Measurements from ENCODE around the gene IL17RE. TPM values are rescaled to one million over a fixed set of nuclear protein-coding genes. Genes with fewer than 3 reads are reported as not detected.

IL17RE gene, protein sequence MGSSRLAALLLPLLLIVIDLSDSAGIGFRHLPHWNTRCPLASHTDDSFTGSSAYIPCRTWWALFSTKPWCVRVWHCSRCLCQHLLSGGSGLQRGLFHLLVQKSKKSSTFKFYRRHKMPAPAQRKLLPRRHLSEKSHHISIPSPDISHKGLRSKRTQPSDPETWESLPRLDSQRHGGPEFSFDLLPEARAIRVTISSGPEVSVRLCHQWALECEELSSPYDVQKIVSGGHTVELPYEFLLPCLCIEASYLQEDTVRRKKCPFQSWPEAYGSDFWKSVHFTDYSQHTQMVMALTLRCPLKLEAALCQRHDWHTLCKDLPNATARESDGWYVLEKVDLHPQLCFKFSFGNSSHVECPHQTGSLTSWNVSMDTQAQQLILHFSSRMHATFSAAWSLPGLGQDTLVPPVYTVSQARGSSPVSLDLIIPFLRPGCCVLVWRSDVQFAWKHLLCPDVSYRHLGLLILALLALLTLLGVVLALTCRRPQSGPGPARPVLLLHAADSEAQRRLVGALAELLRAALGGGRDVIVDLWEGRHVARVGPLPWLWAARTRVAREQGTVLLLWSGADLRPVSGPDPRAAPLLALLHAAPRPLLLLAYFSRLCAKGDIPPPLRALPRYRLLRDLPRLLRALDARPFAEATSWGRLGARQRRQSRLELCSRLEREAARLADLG
- 2.6 and 2.7 TPM in 2 replicates for total RNA-seq

DNA sequence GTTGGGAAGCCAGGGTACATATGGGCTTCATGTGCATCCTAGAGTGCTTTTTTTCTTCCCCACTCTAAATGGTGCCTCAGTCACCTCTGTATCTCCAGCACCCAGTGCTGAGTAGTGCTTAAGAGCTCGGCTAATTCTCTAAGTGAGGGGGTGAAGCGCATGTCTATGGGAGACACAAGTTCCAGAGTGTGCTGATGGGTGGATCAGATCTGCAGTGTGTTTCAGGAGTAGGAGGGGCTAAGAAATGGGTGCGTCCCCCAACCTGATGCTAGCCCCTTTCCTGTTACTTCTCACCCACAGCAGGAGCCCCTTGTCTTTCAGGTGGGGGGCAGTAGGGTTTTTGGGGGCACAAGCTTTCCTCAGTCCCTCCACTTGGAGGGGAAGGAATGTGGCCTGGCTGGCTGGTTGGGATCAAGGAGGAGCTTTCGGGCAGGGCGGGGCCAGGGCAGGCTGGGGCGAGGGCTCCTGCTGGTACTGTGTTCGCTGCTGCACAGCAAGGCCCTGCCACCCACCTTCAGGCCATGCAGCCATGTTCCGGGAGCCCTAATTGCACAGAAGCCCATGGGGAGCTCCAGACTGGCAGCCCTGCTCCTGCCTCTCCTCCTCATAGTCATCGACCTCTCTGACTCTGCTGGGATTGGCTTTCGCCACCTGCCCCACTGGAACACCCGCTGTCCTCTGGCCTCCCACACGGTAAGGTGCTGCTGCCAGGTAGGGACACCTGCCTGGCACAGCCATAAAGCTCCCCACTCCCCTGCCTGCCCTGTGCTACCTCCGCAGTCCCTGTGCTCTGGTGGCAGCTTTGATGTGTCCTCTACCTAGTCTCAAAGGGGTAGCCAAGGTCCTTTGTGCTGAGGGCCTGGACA lies at the start of gene IL17RE:
Gene IL17RE, plus strand, starts transcription at position 477 of the 866 bp plus-strand sequence. Its CDS starts 85 bp downstream, at position 562.

DNA sequence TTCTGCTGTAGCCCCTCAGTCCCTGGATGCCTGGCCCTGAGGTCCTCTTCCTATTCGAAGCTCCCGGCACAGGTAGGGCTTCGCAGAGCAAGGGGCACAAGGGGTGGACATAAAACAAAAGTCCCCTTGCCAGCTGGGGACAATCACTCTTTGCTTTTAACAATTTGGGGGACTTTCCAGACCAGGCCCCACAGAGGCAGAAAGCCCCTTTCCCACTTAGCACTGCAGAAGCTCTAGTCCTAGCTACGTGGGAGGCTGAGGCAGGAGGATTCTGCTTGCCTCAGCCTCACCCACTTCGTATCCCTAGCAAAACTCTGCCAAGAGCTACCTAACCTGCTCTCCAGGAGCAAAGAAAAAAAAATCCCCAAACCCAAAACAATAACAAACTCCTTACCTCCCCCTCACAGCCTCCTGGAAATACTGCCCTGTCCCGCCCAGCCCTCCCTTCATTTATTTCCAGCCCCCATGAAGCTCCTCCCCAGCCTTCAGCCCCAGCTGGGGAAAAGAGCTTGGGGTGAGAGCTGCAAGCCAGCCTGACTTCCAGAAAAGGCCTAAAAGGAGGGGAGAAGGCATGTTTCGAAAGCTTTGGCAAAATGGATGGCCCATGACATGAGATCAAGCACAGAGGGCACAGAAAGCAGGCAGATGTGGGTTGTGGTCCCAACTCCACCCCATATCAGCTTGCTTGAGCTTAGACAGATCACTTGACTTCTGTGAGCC lies 22.7 kb upstream of the IL17RE start, which contains the start of gene CIDEC:
Gene CIDEC, minus strand, starts transcription at position 424 of the 720 bp plus-strand sequence. CDS start 1,767 bp downstream, outside the sequence.

DNA sequence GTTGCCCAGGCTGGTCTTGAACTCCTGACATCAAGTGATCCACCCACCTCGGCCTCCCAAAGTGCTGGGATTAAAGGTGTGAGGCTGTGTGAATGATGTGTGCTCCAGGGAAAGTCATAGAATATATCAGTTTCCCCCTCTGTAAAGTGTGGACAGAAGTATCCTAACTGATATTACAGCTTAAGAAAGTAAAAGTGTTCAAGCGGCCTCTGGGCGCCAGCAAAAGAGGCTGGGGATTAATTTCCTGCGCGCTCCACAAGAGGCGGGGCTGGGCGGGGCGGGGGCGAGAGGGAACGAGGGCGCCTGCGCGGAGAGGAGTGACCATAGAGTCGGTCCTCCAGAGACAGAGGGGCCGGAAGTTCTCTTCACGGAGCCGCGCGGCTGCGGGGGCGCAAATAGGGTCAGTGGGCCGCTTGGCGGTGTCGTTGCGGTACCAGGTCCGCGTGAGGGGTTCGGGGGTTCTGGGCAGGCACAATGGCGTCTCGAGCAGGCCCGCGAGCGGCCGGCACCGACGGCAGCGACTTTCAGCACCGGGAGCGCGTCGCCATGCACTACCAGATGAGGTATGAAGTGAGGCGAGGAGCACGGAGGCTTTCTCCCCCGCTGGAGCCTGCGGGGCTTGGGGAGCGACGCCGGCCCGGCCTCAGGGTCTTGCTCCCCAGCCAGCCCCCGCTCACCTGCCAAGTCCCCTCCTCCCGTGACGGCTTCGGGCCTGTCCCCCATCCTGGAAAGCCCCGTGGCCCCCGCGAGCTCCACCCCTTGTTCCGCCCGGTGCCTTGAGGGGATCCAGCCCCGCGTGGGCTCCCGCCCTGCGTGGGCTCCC lies 12.2 kb upstream of the IL17RE start, which contains the start of gene JAGN1:
Gene JAGN1, plus strand, starts transcription at position 362 of the 823 bp plus-strand sequence. Its CDS starts 113 bp downstream, at position 475.

DNA sequence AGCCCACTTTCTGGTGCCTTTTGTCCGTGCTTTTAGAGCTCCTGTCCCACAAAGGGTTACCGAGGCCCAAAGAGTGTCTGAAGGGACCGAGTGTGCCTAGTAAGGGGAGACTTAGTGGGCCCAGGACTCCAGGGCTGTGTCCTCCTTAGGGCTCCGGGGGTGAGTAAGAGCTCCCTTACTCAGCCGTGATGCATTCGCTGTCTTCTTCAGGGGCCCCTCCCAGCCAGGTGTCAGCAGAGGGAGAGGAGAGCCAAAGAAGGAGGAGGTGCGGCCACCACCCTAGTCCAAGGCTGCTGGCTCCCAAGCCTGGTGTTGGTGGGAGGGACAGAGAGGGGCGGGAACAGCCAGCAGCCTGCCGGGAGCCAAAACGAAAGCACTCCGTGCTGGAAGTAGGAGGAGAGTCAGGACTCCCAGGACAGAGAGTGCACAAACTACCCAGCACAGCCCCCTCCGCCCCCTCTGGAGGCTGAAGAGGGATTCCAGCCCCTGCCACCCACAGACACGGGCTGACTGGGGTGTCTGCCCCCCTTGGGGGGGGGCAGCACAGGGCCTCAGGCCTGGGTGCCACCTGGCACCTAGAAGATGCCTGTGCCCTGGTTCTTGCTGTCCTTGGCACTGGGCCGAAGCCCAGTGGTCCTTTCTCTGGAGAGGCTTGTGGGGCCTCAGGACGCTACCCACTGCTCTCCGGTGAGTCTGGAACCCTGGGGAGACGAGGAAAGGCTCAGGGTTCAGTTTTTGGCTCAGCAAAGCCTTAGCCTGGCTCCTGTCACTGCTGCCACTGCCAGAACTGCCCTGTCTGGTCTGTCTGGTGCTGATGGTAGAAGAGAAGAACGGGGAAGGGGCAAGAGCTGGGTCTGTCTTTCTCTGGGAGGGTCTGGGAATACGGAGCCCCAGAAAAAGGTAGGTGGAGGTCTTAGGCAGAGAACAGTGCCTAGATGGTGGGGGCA lies 14.4 kb downstream of the IL17RE start, which contains the start of gene IL17RC:
Gene IL17RC, plus strand, starts transcription at position 365 of the 947 bp plus-strand sequence. Its CDS starts 218 bp downstream, at position 583.

DNA sequence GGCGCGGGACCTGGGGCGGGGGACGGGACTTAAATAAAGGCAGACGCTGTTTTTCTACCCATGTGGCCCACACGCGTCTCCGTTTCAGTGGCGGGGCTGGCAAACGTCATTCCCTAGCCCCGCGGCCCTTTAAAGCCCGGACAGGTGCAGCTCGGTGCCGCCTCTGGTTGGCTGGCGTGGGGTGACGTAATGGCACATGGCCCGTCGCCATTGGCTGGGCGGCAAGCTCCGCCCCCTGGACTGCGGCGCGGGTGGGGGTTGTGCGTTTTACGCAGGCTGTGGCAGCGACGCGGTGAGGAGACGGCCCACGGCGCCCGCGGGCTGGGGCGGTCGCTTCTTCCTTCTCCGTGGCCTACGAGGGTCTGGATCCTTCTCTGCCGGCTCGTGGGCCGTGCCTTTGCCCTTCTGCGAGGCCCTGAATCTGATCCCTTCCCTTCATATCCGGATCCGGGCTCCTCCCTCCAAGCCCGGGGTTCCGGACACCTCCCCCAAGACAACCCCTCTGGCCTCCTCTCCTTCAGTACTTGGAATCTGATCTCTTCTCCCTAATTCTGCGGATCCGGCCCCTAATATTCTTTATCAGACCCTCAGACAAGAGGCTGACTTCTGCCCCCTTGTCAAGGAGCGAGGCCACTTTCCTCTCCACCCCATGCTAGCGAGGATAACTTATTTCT lies 31.1 kb downstream of the IL17RE start, which contains the start of gene CRELD1:
Gene CRELD1, plus strand, starts transcription at position 274 of the 674 bp plus-strand sequence. CDS start 605 bp downstream, outside the sequence.

DNA sequence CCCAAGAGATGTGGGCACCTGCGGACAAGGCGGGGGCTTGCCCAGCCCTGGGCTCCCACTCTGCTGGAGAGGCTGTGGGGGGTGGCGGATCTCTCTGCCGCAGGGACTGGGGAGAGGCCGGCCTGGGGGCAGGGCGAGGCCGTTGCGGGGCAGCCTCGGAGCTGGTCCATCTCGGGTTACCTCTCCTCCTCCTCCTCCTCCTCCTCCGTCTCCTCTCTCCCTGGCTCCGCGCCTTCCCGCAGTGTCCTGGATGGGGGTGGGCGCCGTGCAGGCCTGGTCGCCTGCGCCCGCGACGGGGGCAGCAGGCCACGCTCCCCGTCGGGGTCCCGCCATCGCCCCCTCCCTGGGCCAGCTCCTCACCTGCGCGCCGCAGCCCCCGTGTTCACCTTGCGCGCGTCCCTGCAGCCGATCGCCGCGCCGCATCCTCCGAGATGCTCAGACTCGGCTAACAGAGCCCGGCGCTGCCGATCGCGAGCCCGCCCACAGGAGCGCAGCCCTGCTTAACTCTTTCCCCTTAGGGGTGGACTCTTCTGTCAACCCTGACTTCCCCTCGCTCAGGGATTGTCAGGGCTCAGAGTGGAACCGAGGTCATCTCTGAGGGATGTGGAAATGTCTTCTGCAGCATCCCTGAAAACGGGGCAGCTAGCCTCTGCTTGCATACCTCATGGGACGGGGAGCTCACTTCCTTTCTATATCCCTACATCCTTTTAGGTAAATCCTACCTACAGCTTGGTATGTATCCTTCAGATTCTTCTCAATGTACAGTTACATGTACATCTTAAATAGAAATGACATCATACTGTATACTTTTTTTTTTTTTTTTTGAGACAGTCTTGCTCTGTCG lies 49.5 kb downstream of the IL17RE start, which contains the start of gene PRRT3:
Gene PRRT3, minus strand, starts transcription at position 447 of the 844 bp plus-strand sequence. CDS start 2,293 bp downstream, outside the sequence.

Other genes starting within 250 kb of the IL17RE start
- gene CPNE9, start 199.0 kb upstream of the IL17RE start, total RNA-seq: not detected in 2 replicates
- 10.7 and 14.5 TPM in 2 replicates for gene BRPF1, start 171.1 kb upstream of the IL17RE start, total RNA-seq
- 13.5 and 21.1 TPM in 2 replicates for gene OGG1, start 152.9 kb upstream of the IL17RE start, total RNA-seq
- 8.3 and 15.9 TPM in 2 replicates for gene CAMK1, start 132.9 kb upstream of the IL17RE start, total RNA-seq
- gene TADA3, start 110.4 kb upstream of the IL17RE start, total RNA-seq: 50.9 and 57.6 TPM in 2 replicates
- gene ARPC4, start 109.8 kb upstream of the IL17RE start, total RNA-seq: 134 and 339 TPM in 2 replicates
- gene TTLL3, start 92.6 kb upstream of the IL17RE start, total RNA-seq: 6.0 and 10.6 TPM in 2 replicates
- gene RPUSD3, start 58.8 kb upstream of the IL17RE start, total RNA-seq: 24.8 and 32.2 TPM in 2 replicates
- gene CIDEC, start 22.6 kb upstream of the IL17RE start, total RNA-seq: not detected in 2 replicates
- 24.8 and 28.1 TPM in 2 replicates for gene JAGN1, start 12.2 kb upstream of the IL17RE start, total RNA-seq
- 23.6 and 46.9 TPM in 2 replicates for gene IL17RC, start 14.2 kb downstream of the IL17RE start, total RNA-seq
- gene CRELD1, start 31.0 kb downstream of the IL17RE start, total RNA-seq: 19.4 and 30.8 TPM in 2 replicates
- 0.72 and 1.7 TPM in 2 replicates for gene PRRT3, start 49.6 kb downstream of the IL17RE start, total RNA-seq
- 39.3 and 48.4 TPM in 2 replicates for gene EMC3, start 84.0 kb downstream of the IL17RE start, total RNA-seq
- gene FANCD2, start 123.6 kb downstream of the IL17RE start, total RNA-seq: 5.1 and 9.9 TPM in 2 replicates
- not detected in 2 replicates for gene FANCD2OS, start 205.4 kb downstream of the IL17RE start, total RNA-seq
- 104 and 115 TPM in 2 replicates for gene BRK1, start 212.8 kb downstream of the IL17RE start, total RNA-seq
- 41.1 and 48.7 TPM in 2 replicates for gene VHL, start 238.9 kb downstream of the IL17RE start, total RNA-seq

Data from tracheal epithelial cell (primary cell).